ENCODE measurements around the gene RARB.

The RARB gene

DNA sequence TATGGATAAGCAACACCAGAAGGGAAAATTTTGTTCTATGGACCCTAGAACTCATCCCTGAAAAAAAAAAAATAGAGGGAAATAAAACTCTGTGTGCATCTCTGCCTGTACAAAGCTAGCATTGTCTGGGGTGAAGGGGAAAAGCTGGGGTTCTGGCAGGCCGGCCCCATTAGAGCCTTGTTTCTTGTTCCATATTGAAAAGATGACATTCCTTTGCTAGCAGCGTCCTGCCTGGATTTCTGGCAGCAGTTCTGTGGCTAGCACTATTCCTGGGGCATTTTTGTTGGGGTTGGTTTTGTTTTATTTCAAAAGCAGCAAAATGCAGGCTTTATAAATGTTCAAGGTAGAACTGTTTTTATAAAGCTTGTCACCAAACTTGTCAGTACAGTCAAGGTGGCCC, 45.2 kb downstream of the RARB start:
- no peak for DNase-seq

DNA sequence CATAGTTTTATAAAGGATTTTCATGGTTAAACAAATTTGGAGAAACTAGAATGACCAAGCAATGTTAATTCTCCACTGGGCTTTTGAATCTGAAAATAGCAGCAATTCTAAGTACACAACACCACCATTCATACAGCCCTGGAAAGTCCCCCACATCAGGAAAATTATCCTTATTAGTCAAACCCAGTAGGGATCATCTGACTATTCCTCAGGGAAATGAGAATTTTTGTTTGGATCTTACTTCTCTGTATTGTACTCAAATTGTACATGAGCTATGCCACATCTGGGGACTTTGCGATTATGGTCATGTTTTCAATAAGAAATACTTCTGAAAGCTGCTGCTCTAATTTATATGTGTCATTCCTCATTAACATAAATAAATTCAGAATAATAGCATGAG, 46.0 kb downstream of the RARB start:
- DNase-seq, result no peak

DNA sequence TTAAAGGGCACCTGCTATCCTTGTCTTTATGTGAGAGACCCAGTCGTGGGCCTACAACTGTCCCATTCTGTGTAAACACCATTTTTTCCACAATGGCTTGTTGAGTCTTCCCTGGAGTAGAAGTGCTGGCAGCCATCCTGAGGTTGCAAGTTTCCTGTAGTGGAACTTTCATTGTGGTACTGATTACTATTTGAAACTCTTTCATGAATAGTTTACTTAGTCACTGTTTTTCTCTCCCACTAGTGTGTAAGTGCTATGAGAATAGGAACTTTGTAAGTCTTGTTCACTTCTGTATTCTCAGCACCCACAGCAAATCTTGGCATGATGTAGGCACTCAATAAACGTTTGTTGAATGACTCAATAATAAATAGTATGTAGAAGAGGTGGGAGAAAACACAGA, 48.6 kb downstream of the RARB start:
- no peak for DNase-seq

DNA sequence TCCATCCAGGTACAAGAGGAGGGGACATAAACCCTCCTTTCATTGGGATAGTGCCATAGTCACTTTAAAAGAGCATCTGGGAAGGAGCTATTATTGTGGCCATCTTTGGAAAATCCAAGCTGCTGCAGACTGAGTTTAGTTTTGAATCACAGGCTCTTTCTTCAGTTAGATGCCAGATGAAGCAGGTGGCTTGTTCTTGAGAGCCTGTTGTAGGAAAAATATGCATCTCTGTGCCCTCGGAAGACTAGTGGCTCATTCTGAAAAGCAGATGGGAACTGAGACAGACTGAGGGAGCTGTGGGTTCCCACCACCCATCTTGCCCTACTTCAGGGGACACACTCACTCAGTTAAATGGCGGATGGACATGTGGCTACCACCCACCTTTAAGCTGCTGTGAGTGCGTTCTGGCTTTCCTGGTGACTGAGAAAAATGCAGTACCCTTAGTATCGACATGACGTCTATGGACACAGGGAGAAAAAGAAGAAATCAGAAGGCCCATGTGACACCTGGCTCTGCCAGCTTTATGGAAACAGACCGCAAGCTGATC, 50.2 kb downstream of the RARB start:
- no peak for DNase-seq

DNA sequence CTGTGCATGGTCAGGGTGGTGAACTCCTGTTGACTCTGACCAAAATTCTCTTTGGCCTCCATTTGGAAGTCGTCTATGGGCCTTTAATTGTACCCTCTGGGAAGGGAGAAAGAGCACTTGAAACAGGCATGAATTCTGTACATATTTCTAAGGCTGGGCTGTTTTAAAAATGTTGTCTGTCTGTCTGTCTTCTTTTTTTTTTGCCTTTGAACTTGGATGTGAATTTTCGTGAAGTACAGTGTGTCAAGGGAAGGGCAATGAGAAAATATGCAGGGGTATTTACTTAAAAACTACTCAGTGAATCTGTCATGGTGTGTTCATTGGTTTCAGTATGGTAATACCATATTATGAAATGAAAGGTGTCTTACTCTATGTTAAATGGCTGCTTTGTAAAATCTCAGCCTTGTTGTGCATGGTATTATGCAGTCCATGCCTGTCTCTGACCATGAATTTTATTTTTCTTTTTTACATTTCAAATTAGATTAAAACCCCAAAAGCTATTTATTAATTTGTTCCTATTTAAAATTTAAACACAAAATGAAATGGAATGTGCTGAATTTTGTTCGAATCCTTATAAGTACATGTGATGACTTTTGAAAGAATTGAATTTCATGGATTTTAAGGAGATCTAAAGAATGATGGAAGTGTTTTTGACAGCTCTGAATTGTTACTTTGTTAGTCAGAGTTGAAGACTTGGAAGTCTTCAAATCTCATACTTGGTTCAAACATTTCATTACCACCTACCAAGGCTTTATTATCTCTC, 51.1 kb downstream of the RARB start:
- no peak for DNase-seq

DNA sequence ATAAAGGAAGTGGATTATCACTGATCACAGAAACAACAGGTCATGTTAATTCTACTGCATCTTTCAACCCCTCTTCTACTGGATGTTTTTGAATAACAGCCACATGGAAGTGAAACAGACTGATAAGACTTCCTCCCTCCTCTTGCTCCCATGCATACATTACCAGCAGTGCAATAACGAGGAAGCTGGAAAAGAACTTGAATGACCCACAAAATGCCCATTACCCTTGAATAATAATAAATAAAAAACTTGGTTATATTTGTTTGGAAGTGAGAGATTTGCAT, 51.6 kb downstream of the RARB start:
- DNase-seq, result no peak

DNA sequence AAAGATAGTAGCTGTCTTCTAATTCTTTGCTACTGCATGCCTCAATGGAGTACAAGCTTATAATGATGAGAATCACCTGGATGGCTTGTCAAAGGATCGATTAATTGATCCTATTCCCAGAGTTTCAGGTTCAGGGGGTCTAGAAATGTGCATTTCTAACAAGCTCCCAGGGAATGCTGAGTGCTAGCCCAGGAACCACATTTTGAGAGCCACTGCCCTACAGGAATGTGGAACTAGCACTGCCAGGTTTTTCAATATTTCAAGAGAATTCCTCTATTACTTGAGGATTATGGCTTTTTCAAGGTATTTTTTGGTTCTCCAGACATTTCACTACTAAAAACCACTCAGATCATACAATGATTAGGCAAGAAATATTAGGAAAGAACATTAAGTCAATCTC, 52.7 kb downstream of the RARB start:
- DNase-seq, result no peak

DNA sequence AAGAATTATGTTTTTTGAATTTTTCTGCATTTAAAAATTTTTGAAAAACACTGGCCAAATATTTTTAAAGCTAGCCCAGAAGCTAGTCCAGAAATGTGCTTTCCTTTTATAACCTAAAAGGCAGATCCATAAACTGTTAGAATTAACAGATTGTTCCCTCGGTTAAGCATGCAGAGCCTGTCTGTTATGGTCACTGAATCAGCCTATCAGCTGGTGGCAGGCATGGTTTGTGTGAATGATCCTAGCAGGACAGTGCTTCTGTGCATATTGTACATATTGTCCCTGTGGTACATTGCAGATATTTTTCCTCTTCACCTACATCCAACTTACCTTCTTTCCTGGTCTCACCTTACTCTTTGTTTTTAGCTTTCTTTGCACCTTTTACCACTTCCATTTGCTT, 53.3 kb downstream of the RARB start:
- DNase-seq, result no peak

DNA sequence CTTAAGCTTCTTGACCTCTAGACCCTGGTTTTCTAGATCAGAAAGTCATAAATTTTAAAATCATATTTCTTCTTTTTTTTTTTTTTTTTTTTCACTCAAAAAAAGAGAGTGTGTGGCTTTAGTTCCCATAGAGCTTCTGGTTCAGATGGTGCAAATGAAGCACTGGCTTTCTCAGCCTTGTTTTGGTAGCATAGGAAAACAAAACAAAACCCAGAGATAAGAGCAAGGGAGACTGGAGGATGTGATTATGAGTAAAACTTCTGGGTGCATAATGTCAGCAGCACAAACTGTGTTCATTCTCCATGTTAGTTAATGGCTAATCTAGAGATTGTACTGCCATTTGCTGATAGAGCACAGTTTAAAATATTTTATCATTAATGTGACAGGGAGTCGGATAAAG, 55.4 kb downstream of the RARB start:
- no peak for DNase-seq

DNA sequence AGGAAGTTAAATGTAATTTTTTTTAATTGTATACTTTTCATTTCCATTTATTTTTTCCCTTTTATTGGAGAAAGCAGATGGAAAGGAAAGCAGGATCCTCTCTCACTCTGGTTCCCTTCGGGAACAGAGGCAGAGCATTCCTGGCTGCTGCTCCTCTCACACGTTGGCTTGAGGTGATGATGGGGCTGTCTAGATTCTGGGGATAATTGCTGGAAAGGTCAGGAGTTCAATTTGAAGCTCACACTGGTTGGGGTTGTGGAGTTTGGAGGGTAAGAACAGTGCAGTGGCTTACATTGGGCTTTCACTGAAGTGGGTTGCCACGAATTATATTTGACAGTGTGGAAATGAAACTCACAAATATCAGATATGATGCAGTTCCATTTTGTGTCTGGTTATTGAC, 57.6 kb downstream of the RARB start:
- DNase-seq, result no peak

DNA sequence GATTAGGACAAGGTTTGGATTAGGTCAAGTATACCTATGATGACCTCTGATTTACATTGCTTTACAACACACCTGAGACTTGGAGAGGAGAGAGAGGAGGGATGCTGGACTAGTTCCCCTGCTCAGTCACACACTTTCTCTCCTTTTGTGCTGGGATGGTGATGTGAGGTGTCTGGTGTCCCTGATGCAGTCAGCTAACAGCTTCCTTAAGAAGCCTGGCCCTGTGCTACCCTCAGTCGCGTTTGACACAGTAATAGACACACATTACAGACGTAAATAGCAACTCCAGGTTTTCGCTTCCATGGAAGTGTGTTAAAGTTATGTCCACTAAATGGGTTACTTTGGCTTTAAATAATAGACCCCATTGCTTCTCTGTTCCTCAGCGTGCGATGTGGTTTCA, 58.9 kb downstream of the RARB start:
- DNase-seq, result no peak

DNA sequence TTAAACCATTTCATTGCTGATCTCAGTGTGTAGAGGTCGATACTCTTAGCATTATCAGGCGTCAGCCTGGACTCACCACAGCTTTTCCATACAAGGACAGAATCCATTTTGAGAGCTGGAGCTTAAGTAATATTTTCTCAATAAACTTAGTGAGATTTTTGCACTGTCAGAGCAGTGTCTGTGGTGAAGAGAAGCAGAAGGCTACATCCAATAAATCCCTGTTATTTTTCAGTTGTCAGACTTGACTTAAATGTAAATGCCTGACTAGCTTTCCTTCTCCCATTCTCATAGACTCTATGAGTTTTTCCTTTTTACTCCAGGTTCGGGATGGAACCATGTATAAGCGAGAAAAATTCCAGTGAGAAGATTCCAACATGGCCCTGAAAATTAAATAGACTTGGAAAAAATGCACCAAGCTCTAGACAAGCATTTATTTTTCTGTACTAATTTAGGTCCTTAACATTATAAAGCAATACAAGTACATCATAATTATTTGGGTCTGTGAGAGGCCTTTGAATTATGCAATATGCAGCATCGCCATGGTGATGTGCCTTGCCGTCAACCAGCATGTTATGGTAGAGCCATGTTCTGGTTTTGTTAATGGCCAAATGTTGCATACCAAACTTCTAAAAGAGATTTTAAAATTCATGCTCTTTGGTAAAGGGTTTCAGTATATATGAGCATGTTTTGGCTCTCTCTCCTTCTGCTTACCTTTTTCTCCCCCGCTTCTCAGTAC, 62.0 kb downstream of the RARB start:
- no peak for DNase-seq

DNA sequence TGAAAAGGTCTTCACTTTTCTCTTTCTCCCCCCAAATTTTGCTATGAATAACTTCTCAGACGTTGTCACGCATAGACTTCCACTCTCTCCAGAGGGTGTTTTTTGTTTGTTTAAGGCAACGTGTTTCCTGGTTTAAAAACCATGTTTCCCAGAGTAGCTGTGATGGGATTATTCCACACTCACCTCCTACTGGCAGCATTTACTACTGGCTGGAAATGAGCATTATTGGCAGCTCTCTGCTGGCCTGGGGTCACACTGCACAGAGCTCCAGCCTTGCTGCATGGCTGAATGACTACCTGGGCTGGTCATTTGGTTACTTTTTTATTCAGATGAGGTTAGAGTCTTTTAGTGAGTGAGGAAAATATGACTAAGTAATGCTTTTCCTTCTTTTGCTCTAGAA, 65.2 kb downstream of the RARB start:
- DNase-seq, result no peak

DNA sequence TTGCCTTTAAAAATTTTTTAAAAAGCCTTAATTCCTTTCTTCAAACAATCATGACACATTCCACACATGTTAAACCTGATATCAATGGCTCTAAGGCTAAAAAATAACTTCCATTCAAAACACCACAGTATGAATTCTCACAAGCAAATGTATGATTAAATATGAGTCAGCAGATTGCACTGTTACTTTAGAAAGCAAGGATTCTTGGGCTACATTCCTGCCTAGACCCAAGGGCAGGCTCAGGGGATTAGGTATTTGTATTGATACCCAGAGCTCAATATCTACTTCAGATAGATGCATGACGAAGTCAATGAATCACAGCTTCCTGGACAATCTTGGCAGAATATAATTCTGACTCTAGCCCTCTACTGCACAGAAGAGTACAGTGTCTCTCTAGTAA, 65.7 kb downstream of the RARB start:
- no peak for DNase-seq

DNA sequence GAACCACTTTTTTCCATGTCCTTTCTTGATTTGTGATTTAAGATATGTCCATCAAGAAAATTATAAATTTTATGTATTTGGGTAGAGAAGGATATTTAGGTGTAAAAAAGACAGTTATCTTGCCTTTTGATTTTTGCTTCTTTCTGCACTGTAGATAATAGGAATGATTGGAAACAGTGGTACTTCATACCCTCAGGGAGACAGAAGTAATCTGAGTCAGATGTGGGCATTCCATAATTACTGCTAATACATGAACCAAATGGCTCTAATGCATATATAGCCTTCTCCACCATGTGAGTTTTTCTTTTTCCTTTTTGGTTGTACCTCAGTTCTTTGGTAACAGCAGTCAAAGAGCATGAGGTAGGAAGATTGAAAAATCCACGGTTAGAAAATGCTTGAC, 67.2 kb downstream of the RARB start:
- DNase-seq, result no peak

DNA sequence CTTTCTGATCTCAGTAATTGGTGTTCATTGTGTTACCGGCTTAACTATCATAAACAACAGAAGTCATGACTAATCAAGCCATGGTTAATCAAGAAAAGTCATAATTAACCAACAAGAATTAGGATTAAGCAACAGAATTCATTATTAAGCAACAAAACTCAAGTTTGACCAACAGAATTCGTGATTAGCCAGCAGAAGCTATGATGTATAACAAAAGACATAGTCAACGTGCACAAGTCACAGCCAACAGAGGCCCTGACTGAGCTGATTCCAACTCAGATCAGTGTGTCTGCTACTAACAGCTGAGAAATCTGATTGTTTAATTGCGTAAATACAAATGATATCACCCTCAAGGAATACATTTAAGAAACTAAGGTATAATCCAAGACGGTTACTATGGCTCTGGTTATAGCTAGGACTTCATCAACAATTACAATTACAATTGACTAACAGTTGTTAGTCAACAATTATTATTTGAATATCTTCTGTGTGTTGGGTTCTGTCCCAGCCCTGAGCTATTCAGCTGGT, 67.7 kb downstream of the RARB start:
- no peak for DNase-seq

DNA sequence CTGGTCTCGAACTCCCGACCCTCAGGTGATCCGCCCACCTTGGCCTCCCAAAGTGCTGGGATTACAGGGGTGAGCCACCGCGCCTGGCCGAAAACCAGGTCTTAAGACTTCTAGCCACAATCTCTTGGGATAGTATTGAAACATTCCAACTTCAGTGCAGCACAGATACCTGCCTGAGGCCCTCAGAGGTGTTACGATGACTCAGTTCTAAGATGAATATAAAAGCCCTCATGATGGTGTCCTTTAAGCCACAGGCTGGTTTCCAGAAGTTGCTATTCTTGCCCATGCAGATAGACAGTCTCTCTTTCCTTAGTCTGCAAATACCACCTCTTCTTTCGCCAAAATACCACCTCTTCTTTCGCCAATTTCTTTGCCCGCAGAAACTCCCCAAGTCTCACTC, 69.0 kb downstream of the RARB start:
- DNase-seq, result no peak

DNA sequence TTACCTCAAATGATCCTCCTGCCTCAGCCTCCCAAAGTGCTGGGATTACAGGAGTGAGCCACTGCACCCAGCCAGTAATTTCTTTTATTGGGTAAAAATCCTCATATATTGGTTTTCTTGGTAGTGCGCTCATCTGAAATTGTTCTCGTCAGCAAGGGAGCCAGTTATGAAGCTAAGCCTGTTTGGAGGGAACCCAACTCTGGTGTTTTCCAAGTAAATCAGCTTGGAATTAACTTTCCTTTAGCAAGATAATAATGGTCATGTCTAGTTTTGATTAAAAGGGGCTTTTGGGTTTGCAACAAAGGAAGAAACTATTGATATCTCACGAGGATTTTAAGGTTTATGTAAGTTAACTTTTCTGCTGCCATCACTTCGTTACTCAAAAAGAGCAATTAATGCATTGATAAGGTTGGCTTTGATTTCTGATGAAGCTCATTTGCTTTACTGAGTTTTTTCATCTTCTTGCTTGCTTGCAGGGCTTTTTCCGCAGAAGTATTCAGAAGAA, 72.7 kb downstream of the RARB start:
- no peak for DNase-seq

DNA sequence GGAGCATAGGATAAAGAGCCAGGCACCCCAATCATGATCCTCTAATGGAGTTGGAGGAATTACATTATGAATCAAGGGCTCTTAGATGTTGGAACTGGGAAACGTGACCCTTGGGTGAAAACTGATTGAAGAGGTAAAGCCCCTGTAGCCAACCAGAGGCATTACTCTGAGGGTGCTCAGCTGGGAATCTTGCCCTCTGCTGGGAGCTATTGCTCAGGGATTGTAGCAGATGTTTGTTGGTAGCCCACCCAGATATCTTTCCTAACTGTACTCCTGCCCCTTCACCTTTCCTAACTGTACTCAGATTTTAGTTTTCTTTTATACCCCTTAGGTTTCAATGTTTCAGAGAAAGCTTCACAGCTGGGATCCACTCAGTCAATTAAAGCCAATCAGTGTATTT, 74.2 kb downstream of the RARB start:
- no peak for DNase-seq

DNA sequence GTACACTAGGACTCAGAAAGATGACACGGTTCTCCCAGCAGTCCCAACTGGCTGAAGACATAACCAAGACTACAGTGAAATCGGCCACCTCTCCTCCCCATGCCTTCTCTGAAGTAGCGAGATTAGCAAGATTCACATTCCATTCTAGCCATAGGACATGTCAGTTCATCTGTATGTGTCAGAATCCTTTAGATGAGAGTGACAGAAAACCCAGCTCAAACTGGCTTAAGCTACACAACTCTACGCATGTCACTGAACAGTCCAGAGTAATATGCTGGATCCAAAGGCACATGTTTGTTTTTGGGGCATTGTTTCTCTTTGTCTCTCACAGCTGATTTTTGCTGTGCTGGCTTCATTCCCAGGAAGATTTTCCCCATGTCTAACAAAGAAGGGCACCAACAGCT, 75.8 kb downstream of the RARB start:
- no peak for DNase-seq

DNA sequence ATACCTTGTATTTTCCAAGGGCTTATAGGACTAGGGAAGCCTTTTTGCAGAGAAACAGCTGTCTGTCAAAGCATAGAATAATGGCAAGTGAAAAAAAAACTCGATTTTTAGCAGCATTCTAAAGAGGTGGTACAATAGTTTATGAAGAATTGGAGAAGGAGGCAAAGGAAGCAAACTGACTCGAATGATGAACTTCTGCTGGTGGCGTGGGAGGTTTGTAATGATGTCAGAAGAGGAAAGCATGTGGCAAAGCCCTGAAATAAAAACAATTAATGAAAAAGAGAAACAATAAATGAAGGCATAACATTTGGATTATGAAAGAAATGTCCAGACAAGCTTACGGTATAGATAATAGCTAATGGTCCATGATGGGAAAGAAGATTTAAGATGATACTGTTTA, 77.5 kb downstream of the RARB start:
- no peak for DNase-seq

DNA sequence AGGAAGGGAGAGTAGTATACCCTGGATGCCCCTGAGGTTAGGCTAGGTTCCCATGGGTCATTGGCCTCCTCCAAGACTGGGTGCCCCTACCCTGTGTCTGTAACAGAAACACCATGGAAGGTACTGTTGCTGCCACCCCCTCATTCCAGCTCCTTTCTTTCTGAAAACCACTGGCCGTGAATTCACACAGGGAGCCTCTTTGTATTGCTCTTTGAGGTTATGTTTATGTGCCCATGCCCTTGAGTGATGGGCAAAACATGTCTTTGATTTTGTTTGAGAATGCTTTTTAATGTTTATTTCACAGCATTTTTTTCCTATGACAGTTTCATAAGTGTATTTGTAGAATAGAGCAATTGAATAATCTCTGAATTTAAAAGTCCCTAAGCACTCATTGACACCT, 79.7 kb downstream of the RARB start:
- DNase-seq, result no peak

DNA sequence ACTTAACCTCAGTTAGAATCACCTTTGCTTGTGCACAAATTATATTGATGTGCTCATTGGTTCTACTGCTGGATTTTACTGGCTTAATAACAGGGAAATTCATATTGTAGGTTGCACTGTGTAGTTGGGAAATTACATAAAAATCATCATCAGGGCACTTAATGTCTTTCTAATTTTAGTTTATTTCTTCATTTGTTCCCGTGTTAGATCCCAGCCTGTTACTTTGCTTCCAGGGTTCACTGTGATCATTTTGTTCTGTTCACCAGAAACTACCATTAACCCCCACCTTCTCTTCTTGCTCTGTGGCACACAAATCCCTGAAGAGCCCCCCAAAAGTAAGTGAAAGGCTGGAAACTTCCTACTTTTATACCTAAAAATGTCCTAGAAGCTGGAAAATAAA, 80.4 kb downstream of the RARB start:
- no peak for DNase-seq

DNA sequence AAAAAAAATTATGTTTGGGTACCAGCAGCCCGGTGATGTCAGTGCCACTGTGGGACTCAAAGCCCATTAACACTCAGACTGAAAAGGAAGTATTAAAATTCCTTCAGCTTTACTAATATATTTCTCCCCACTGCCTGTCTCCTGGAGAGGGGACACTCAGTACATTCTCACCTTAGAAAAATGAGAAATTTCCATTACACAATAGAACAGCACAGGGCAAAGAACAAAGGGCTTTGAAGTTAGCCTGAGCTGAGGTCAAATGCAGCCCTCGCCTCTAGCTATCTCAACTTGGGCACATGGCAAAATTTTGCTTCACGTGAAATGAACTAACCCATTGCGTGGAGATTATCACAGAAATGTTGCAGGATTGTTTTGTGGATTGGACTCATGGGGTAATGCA, 80.8 kb downstream of the RARB start:
- no peak for DNase-seq
